Smooth muscle cell (in vitro differentiated cells): Measurements from ENCODE around the gene CHCHD6. TPM values are rescaled to one million over a fixed set of nuclear protein-coding genes. Genes with fewer than 3 reads are reported as not detected.

Source experiments
- DNase-seq: peaks from one replicate; lab custom pipeline; 2025; ENCODE audit not compliant: unreplicated experiment; lab: John Stamatoyannopoulos, UW
- H2AFZ ChIP-seq: fragments of 200-600 bp; sonication (generic); 2 replicates; pipeline ENCODE4 v1.6.0; 2016; ENCODE audit warnings: antibody characterized with exemption, low read depth, mild to moderate bottlenecking
- H3F3A ChIP-seq: fragments of 200-600 bp; sonication (generic); 2 replicates; pipeline ENCODE4 v1.6.0; 2017; ENCODE audit warnings: antibody characterized with exemption, low read depth
- H3K27ac ChIP-seq: fragments of 200-600 bp; sonication (generic); 2 replicates; pipeline ENCODE4 v1.5.1; 2016; ENCODE audit warnings: low read depth, mild to moderate bottlenecking
- H3K27me3 ChIP-seq: fragments of 200-600 bp; sonication (generic); 2 replicates; pipeline ENCODE4 v1.6.1; 2016; ENCODE audit warnings: low read depth, mild to moderate bottlenecking
- H3K36me3 ChIP-seq: fragments of 200-600 bp; sonication (generic); 2 replicates; pipeline ENCODE4 v1.5.1; 2016; ENCODE audit warnings: low read depth
- H3K4me1 ChIP-seq: fragments of 200-600 bp; sonication (generic); 2 replicates; pipeline ENCODE4 v1.5.1; 2016; ENCODE audit warnings: low read depth
- H3K4me2 ChIP-seq: fragments of 200-600 bp; sonication (generic); 2 replicates; pipeline ENCODE4 v1.6.0; 2016; ENCODE audit warnings: mild to moderate bottlenecking
- H3K4me3 ChIP-seq: fragments of 200-600 bp; sonication (generic); 2 replicates; pipeline ENCODE4 v1.5.1; 2016; ENCODE audit warnings: mild to moderate bottlenecking
- H3K79me2 ChIP-seq: fragments of 200-600 bp; sonication (generic); 2 replicates; pipeline ENCODE4 v1.6.0; 2016; ENCODE audit warnings: low read depth, mild to moderate bottlenecking
- H3K9ac ChIP-seq: fragments of 200-600 bp; sonication (generic); 2 replicates; pipeline ENCODE4 v1.6.0; 2016; ENCODE audit warnings: low read depth
- H3K9me3 ChIP-seq: fragments of 200-600 bp; sonication (generic); replicated peaks from 2 replicates; pipeline ENCODE4 v1.5.1; 2016; ENCODE audit warnings: low read depth
- H4K20me1 ChIP-seq: fragments of 200-600 bp; sonication (generic); 2 replicates; pipeline ENCODE4 v1.6.0; 2016; ENCODE audit warnings: low read depth
- WGBS: methylation state at CpG from one replicate; pipeline ENCODE4 v1.1.7; 2016; ENCODE audit warnings: low lambda C conversion rate; 5-methylcytosine and 5-hydroxymethylcytosine counted together
- polyA plus RNA-seq: library from polyadenylated mRNA; unstranded; fragments of >200 nt; fragmentation: Nextera tagmentation; extraction: Ambion mirVana; gene quantifications from 2 replicates; pipeline ENCODE4 v1.2.1, GENCODE V29; 2016
- total RNA-seq: library from RNA; depleted of rRNA; stranded (reverse); fragments of >200 nt; gene quantifications from 2 replicates; pipeline ENCODE4 v1.2.3, GENCODE V29; 2014
- TF ChIP-seq, protein P1 (sequence below): fragments of 200-600 bp; sonication (generic); IDR thresholded peaks from 2 replicates; pipeline ENCODE4 v1.5.1; 2017; ENCODE audit warnings: borderline replicate concordance, mild to moderate bottlenecking, antibody characterized with exemption; ENCODE audit not compliant: insufficient read depth, poor library complexity, severe bottlenecking

CHCHD6 gene
- total and polyA plus RNA-seq, 2 experiments from 2014 or later, result 6.7 to 27.2 TPM

- peaks cover 85% of the 10 kb centered on the region for H4K20me1 ChIP-seq
- H3K4me2 ChIP-seq, result no peak overlapping the region
- H3K4me3 ChIP-seq, result no peak overlapping the region
- WGBS, result 91% methylated on average over 4 of the region's 4 CpGs
- no peak for DNase-seq
- H3K36me3 ChIP-seq, result no peaks in the 10 kb centered on the region
- peaks cover 81% of the 10 kb centered on the region for H3K79me2 ChIP-seq
- TF ChIP-seq, protein P1, sequence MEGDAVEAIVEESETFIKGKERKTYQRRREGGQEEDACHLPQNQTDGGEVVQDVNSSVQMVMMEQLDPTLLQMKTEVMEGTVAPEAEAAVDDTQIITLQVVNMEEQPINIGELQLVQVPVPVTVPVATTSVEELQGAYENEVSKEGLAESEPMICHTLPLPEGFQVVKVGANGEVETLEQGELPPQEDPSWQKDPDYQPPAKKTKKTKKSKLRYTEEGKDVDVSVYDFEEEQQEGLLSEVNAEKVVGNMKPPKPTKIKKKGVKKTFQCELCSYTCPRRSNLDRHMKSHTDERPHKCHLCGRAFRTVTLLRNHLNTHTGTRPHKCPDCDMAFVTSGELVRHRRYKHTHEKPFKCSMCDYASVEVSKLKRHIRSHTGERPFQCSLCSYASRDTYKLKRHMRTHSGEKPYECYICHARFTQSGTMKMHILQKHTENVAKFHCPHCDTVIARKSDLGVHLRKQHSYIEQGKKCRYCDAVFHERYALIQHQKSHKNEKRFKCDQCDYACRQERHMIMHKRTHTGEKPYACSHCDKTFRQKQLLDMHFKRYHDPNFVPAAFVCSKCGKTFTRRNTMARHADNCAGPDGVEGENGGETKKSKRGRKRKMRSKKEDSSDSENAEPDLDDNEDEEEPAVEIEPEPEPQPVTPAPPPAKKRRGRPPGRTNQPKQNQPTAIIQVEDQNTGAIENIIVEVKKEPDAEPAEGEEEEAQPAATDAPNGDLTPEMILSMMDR, result no peak
- no peak overlapping the region for H3K27ac ChIP-seq
- no peak overlapping the region for H2AFZ ChIP-seq
- H3K9ac ChIP-seq, result no peak overlapping the region
- H3K27me3 ChIP-seq, result no peaks in the 10 kb centered on the region
- no peaks in the 10 kb centered on the region for H3F3A ChIP-seq
- H3K4me1 ChIP-seq, result peaks cover 15% of the 10 kb centered on the region
- no peaks in the 10 kb centered on the region for H3K9me3 ChIP-seq
Observed at GRCh38 chr3:126987129-126987528, 283.1 kb downstream of the CHCHD6 start.

DNA sequence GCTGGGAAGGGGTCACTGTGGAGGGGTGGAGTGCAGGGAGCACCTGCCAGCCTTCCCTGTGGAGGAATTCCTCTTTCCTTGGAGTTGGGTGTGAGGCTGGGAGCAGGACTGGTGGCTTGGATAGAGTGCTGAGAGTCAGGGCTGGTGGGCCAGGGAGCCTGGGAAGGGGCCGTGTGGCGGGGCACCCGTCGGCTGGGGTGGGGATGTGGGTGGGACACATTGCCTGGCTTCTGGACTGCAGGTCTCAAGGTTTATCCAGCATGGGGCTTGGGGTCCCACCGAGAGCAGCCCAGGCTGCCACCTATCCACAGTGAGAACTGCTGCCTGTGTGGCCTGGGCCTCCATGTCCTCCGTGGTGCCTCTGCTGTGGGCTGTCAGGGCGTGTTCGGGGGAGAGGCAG lies 283.6 kb downstream of the CHCHD6 start:
- Histone ChIP-seq H4K20me1 (peaks cover 89% of the 10 kb centered on the region), H3K27me3 (no peaks in the 10 kb centered on the region), H3K4me1 (peaks cover 10% of the 10 kb centered on the region), H2AFZ (no peak overlapping the region), H3K9me3 (no peaks in the 10 kb centered on the region), H3F3A (no peaks in the 10 kb centered on the region), H3K4me3 (no peak overlapping the region), H3K79me2 (peaks cover 84% of the 10 kb centered on the region), H3K4me2 (no peak overlapping the region), H3K9ac (no peak overlapping the region), H3K36me3 (no peaks in the 10 kb centered on the region), H3K27ac (no peak overlapping the region)
- 98% methylated on average over 7 of the region's 8 CpGs for whole genome bisulfite sequencing
- DNase-seq, result no peak
- TF ChIP-seq, protein P1, result no peak

GRCh38 chr3:126988451-126989021 lies 284.5 kb downstream of the CHCHD6 start:
- Histone ChIP-seq H2AFZ (no peak overlapping the region), H3K36me3 (no peaks in the 10 kb centered on the region), H3K9me3 (no peaks in the 10 kb centered on the region), H3K4me3 (no peak overlapping the region), H3K79me2 (peaks cover 93% of the 10 kb centered on the region), H3K27ac (no peak overlapping the region), H3K4me1 (peaks cover 10% of the 10 kb centered on the region), H3F3A (no peaks in the 10 kb centered on the region), H3K27me3 (no peaks in the 10 kb centered on the region), H3K4me2 (no peak overlapping the region), H3K9ac (no peak overlapping the region), H4K20me1 (peaks cover 99% of the 10 kb centered on the region)
- DNase-seq, result no peak
- WGBS, result 97% methylated on average over 26 of the region's 26 CpGs
- TF ChIP-seq, protein P1, result no peak
